NCI-H510A (cell line): ENCODE data around the gene KIF9.
A peak's percentile ranks its signal among the peaks of the same experiment; 100 is the strongest.
"Not testable (repeated sequence)": the region's sequence is repeated elsewhere in the genome, so short reads cannot be mapped to it uniquely, and the experiment has no call there.

ENCODE experiments used
- DNase-seq: peaks from one replicate; lab custom pipeline; 2025; lab: John Stamatoyannopoulos, UW

KIF9 gene

GRCh38 chr3:47282424-47283192, at the start of gene KIF9, which contains the start of gene KLHL18:
Gene KIF9, minus strand, starts transcription at chr3:47282799. Its CDS starts 5,425 bp downstream, at chr3:47277374.
Gene KLHL18, plus strand, starts transcription at chr3:47282944. Its CDS starts 22 bp downstream, at chr3:47282966.
- peak; percentile 80 for DNase-seq

GRCh38 chr3:47324278-47324865, 41.8 kb upstream of the KIF9 start:
- DNase-seq = peak; percentile 20

GRCh38 chr3:47323431-47324277, 41.1 kb upstream of the KIF9 start:
- no peak for DNase-seq

GRCh38 chr3:47319956-47320355, 37.4 kb upstream of the KIF9 start:
- DNase-seq = no peak

- DNase-seq = no peak
These were observed 36.3 kb upstream of the KIF9 start for GRCh38 chr3:47318916-47319315.

GRCh38 chr3:47316151-47316550, 33.6 kb upstream of the KIF9 start:
- not testable (repeated sequence) for DNase-seq

- no peak for DNase-seq
These were observed 32.6 kb upstream of the KIF9 start for GRCh38 chr3:47315069-47315647.

- no peak for DNase-seq
These were observed 31.6 kb upstream of the KIF9 start for GRCh38 chr3:47314056-47314764.

GRCh38 chr3:47313341-47314055, 30.9 kb upstream of the KIF9 start:
- no peak for DNase-seq

GRCh38 chr3:47310391-47310790, 27.8 kb upstream of the KIF9 start:
- DNase-seq = no peak

GRCh38 chr3:47309231-47309630, 26.6 kb upstream of the KIF9 start:
- DNase-seq = not testable (repeated sequence)

GRCh38 chr3:47306022-47306421, 23.4 kb upstream of the KIF9 start:
- DNase-seq = no peak

GRCh38 chr3:47301456-47301855, 18.9 kb upstream of the KIF9 start:
- no peak for DNase-seq

- DNase-seq = no peak
These were observed 17.1 kb upstream of the KIF9 start for GRCh38 chr3:47299381-47300318.

- DNase-seq = no peak
These were observed 15.8 kb upstream of the KIF9 start for GRCh38 chr3:47298439-47298838.

- DNase-seq = no peak
These were observed 14.1 kb upstream of the KIF9 start for GRCh38 chr3:47296562-47297302.

GRCh38 chr3:47295976-47296375, 13.4 kb upstream of the KIF9 start:
- DNase-seq = no peak

- no peak for DNase-seq
These were observed 12.7 kb upstream of the KIF9 start for GRCh38 chr3:47295322-47295721.

- DNase-seq = no peak
These were observed 11.8 kb upstream of the KIF9 start for GRCh38 chr3:47294392-47294791.
